Activated gamma-delta T cell treated with Interleukin-2 at 50 U/mL for 16 hours (primary cell): Measurements from ENCODE around the gene LIN28B.
"Not testable (repeated sequence)": the region's sequence is repeated elsewhere in the genome, so short reads cannot be mapped to it uniquely, and the experiment has no call there.

Experiments
- DNase-seq: peaks from one replicate; pipeline ENCODE4 v3.0.0-alpha.2; 2020

The LIN28B gene

GRCh38 chr6:104957301-104958177 lies 632 bp downstream of the LIN28B start:
- no peak for DNase-seq

DNA sequence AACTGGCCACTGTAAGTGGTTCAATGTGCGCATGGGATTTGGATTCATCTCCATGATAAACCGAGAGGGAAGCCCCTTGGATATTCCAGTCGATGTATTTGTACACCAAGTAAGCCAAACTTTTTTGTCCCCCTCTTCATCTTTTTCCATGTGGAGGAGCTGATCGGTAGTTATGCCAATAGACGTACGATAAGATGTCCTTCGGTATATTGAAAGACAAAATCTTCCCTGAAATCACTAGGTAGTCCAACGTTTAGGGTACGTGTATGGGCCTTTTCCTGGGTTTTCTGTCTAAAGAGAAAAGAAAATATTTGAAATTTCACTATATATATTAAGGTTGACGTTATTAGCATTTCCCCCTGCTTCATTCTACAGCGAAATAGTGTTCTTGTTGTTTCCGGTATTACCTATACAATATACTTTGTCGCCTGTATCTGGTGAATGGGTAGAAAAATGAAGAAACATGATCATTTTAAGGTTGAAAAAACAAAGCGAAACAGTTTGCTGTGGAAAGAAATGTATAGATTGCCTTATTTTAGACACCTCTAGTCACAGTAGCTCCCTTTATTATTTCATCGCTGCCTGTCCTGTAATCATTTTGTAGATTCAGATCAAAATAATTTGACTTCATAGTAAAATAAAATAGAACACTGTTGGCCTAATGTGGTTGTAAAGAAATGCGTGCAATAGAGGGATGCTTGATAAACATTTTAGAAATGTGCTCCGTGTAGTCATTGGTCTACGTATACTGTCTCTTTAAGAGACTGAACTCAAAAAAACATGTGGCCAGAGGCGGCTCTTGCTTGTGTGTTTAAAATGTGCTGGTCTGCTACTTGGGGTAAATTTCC lies 1.5 kb downstream of the LIN28B start:
- no peak for DNase-seq

GRCh38 chr6:104959026-104959858 lies 2.3 kb downstream of the LIN28B start:
- no peak for DNase-seq

- DNase-seq = no peak
Measured at GRCh38 chr6:104969108-104969507, 12.2 kb downstream of the LIN28B start.

DNA sequence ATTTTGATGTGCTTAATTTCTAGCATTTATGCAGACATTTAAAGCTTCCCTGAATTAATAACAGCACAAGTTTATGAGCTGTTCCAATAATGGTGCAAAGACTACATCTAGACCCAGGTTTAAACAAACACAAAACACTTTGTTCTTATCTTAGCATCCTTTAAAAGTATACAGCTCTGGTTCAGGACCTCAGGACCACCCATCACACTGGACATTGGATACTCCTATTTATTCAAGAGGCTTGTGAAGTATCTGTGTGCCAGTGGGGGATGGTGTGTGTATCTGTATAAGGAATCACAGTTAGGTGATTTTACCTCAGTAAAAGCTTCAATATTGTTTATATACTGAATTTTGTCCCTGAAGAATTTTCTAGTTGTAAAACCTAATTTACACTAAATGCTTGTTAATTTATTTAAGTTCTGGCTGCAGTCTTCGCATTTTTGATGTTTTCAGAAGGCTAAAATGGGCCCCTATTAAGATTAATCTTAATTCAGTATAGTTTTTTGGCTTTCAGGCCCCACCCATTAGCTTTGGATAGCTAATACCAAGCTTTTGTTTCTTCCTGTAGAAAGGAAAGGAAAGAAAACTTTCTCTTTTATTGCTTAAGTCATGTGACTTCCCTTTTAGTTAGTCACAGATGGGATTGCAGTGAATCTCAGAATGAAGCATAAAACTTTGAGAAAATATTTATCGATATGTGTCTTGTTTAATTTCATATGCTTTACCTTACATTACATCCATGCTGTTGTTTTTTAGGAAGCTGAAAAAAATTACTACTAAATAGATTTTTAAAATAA lies 13.1 kb downstream of the LIN28B start:
- no peak for DNase-seq

- no peak for DNase-seq
Measured at GRCh38 chr6:104973404-104973803, 16.5 kb downstream of the LIN28B start.

GRCh38 chr6:104983296-104983695 lies 26.4 kb downstream of the LIN28B start:
- no peak for DNase-seq

- no peak for DNase-seq
Measured at GRCh38 chr6:104983776-104984175, 26.9 kb downstream of the LIN28B start.

DNA sequence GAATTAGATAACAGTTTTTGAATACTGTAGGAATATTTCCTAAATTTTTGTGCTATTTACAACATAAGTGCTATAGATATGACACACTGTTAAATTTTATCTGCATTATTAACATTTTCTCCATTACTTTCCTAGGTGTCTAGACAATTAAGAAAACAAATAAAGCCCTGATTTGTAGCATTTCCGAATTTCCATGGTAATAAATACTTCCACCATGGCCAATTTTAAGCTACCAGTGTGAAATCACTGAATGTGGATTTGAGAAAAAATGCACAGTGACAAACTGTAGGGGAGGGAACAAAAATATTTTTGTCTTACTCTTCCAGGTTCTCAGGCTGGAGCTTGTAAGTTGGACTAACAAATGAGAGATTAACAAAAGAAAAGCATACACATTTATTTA lies 27.9 kb downstream of the LIN28B start:
- no peak for DNase-seq

DNA sequence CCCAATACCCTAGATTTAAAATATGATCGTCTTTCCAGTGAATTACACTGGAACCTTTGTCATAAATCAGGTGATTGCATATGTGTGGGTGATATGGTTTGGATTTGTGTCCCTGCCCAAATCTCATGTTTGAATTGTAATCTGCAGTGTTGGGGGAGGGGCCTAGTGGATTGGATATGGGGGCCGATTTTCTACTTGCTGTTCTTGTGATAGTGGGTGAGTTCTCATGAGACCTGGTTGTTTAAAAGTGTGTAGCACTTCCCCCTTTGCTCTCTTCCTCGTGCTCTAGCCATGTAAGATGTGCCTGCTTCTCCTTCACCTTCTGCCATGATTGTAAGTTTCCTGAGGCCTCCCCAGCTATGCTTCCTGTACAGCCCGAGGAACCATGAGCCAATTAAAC lies 29.0 kb downstream of the LIN28B start:
- not testable (repeated sequence) for DNase-seq

GRCh38 chr6:104986625-104987024 lies 29.7 kb downstream of the LIN28B start:
- DNase-seq = no peak

- DNase-seq = no peak
Measured at GRCh38 chr6:104987218-104987617, 30.3 kb downstream of the LIN28B start.

GRCh38 chr6:104990085-104990484 lies 33.2 kb downstream of the LIN28B start:
- no peak for DNase-seq

DNA sequence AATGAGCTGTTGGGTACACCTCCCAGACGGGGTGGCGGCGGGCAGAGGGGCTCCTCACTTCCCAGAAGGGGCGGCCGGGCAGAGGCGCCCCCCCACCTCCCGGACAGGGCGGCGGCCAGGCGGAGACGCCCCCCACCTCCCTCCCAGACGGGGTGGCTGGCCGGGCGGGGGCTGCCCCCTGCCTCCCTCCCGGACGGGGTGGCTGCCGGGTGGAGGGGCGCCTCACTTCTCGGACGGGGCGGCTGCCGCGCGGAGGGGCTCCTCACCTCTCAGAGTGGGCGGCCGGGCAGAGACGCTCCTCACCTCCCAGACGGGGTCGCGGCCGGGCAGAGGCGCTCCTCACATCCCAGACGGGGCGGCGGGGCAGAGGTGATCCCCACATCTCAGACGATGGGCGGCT lies 34.2 kb downstream of the LIN28B start:
- not testable (repeated sequence) for DNase-seq

DNA sequence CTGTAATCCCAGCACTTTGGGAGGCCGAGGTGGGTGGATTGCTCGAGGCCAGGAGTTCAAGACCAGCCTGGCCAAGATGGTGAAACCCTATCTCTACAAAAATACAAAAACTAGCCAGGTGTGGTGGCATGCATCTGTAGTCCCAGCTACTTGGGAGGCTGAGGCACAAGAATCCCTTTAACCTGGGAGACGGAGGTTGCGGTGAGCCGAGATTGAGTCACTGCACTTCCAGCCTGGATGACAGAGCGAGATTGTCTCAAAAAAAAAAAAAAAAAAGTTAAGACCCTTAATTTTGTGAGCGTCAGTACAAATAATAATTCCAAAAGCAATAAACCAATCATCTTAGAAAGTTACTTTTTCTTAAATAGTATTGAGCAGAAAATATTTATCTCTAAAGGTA lies 36.7 kb downstream of the LIN28B start:
- DNase-seq = not testable (repeated sequence)

GRCh38 chr6:104995989-104996617 lies 39.2 kb downstream of the LIN28B start:
- no peak for DNase-seq

DNA sequence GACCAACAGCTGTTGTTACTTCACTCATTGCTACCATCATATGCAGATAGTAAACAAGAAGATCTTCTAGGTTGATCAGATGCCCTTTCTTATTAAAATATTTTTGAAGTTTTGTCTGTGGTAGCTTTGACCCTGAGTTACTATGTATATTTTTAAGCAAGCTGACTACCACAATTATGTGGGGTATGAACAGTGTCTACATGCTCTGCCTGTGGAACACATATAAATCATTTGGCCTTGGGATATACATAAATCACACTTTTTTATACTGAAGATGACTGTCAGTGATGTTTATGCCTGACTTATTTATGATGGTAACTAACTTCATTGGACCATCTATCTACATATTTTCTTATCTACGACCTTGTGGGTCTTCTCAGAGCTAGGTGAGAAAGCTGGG lies 44.2 kb downstream of the LIN28B start:
- no peak for DNase-seq

- DNase-seq = no peak
Measured at GRCh38 chr6:105001906-105002305, 45.0 kb downstream of the LIN28B start.

DNA sequence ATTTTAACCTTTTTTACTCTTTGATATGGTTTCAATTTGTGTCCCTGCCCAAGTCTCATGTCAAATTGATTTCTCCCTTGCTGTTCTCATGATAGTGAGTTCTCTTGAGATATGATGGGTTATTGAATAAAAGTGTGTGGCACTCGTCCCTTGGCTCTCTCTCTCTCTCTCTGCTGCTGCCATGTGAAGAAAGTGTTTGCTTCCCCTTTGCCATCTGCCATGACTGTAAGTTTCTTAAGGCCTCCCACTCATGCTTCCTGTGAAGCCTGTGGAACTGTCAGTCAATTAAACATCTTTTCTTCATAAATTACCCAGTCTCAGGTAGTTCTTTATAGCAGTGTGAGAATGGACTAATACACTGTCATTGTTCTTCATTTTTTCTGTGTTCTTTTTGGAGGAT lies 48.5 kb downstream of the LIN28B start:
- DNase-seq = no peak

DNA sequence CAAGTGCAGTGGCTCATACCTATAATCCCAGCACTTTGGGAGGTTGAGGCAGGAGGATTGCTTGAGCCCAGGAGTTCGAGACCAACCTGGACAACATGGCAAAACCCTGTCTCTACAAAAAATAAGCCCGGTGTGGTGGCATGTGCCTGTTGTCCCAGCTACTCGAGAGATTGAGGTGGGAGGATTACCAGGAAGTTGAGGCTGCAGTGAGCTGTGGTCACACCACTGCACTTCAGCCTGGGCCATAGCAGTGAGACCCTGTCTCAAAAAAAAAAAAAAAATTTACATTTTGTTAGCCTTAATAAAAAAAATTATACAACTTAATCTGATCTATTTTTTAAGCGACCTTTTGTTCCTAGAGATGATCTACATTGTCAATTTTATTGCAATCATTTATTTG lies 56.6 kb downstream of the LIN28B start:
- not testable (repeated sequence) for DNase-seq

GRCh38 chr6:105014448-105014847 lies 57.5 kb downstream of the LIN28B start:
- no peak for DNase-seq

DNA sequence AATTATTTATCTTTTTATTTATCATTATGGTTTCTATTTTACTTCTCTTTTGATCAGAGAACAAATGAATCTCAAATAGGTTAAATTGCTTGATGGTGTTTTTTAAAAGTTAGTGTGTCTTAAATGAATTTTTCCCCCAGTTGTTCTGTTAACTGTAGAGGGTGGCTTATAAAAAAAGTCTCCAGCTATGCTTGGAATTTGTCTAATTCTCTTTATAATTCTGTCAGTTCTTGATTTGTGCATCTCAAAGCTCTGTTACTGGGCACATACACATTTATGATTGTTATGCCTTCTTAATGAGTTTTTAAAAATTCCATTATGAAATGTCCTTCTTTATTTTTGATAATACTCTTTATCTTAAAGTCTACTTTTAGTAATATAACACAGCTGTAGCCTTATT lies 58.0 kb downstream of the LIN28B start:
- DNase-seq = no peak
